HG03095 (cell line): ENCODE measurements around the gene IGSF1.

Experiments
- ATAC-seq: cut with Tn5 transposase; IDR thresholded peaks from one replicate; pipeline ENCODE4 v1.9.1; 2021; ENCODE audit warnings: moderate library complexity; ENCODE audit not compliant: unreplicated experiment

The IGSF1 gene, protein sequence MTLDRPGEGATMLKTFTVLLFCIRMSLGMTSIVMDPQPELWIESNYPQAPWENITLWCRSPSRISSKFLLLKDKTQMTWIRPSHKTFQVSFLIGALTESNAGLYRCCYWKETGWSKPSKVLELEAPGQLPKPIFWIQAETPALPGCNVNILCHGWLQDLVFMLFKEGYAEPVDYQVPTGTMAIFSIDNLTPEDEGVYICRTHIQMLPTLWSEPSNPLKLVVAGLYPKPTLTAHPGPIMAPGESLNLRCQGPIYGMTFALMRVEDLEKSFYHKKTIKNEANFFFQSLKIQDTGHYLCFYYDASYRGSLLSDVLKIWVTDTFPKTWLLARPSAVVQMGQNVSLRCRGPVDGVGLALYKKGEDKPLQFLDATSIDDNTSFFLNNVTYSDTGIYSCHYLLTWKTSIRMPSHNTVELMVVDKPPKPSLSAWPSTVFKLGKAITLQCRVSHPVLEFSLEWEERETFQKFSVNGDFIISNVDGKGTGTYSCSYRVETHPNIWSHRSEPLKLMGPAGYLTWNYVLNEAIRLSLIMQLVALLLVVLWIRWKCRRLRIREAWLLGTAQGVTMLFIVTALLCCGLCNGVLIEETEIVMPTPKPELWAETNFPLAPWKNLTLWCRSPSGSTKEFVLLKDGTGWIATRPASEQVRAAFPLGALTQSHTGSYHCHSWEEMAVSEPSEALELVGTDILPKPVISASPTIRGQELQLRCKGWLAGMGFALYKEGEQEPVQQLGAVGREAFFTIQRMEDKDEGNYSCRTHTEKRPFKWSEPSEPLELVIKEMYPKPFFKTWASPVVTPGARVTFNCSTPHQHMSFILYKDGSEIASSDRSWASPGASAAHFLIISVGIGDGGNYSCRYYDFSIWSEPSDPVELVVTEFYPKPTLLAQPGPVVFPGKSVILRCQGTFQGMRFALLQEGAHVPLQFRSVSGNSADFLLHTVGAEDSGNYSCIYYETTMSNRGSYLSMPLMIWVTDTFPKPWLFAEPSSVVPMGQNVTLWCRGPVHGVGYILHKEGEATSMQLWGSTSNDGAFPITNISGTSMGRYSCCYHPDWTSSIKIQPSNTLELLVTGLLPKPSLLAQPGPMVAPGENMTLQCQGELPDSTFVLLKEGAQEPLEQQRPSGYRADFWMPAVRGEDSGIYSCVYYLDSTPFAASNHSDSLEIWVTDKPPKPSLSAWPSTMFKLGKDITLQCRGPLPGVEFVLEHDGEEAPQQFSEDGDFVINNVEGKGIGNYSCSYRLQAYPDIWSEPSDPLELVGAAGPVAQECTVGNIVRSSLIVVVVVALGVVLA (N-terminal part only)

DNA sequence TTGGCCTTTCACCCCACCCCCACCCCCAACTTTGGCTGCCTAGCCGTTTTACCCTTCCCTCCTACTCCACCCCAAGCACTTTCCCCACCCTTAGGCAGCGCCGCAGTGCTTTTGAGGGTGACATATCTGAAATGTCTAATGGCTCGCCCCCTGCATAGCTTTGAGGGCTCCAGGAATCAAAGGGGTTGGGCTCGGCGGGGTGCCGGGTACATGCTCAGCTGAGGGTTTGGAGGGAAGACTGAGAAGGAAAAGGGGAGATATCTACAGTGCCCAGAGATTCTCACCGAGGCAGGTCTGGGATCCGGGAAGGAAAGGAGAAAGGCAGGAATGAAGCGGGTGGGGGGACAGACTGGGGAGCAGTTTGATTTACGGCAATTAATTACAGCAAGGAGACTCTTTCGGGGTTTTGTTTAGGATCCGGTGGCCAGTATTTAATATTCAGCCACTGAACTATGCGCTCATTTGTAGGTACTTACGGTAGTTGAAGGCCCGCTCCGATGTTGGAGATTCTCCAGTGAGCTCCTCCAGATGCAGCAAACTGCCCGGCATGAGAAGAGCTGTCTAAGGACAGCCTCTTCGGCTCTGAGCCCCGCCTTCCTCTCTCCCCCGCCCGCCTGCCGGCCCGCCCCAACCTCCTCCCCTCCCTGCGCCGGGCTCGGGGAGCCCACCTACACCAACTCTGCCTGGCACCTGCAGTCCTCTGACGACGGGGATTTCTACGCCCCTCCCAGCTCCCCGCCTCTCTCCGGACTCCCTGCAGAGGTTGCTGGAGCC is at the start of gene IGSF1:
IGSF1 (minus strand) TSS at position 569 of the 774 bp plus-strand sequence. CDS start 2,632 bp downstream, outside the sequence.
- no peak for ATAC-seq

DNA sequence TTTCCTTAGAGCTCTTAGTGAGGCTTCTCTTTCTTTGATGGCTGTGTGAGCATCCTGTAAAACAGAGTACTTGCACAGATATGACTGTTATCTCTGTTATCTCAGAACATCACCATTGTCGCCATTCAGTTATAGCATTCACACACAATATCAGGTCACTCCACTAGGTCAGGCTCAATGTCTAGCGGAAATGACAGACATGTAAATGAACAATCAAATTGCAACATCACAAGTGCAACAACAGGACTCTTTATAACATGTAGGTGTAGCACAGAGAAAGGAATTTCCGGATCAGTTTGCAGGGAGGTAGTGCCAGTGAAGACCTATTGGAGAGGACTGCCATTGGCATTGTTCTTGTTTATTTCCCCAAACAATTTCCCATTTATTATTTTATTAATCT is 43.2 kb upstream of the IGSF1 start:
- ATAC-seq = no peak

DNA sequence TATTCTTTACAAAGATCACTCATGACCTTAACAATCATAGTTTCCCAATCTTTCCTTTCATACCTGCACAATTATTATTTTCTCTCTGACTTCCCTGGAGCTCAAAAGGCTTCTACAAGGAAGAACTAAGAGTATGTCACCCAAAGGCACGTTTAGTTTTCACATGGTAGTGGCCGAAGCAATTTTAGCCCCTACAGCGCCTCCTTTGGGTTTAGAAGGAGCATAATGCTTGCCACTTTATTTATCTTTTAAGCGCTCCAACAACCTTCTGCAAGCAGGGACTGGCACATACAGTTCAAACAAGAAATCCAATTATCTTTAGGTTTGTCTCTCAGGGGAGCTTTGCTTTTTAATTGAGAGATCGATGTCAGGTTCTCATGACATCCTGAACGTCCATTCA is 42.0 kb upstream of the IGSF1 start:
- no peak for ATAC-seq

DNA sequence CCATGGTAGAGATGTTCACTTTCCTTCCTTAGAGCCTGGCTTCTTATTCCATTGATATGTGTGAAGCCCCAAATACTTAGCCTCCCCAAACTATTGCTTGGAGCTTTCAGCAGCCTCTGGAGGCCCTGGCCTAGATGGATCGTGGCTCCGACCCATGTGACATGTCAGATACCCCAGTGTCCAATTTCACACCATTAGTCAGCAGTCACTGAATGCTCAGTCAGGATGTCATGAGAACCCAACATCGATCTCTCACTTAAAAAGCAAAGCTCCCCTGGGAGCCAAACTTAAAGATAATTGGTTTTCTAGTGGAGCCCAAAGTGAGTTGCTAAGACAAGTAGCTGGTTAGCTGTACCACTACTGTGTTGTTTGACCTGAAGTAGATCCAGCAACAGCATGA is 41.6 kb upstream of the IGSF1 start:
- no peak for ATAC-seq

- ATAC-seq = no peak
Measured at GRCh38 chrX:131322651-131323050, 33.5 kb upstream of the IGSF1 start.

- no peak for ATAC-seq
Measured at GRCh38 chrX:131317326-131317725, 28.2 kb upstream of the IGSF1 start.

DNA sequence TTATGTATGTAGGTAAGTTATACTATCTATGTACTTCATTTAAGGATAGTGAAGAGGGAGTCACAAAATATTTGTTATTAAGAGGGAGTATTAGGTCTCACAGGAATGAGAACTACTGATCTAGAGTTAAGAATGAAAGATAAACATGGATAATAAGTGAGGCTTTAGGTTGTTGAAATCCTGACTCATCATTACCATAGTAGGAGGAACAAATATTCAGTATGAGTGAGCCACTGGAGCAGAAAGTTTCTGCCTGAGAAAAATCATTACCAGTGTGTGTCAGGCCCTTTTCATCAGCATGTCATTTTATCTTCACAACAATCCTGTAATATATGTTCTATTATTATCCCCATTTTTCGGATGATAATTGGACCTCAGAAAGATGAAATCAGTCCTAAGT is 27.2 kb upstream of the IGSF1 start:
- ATAC-seq = no peak

DNA sequence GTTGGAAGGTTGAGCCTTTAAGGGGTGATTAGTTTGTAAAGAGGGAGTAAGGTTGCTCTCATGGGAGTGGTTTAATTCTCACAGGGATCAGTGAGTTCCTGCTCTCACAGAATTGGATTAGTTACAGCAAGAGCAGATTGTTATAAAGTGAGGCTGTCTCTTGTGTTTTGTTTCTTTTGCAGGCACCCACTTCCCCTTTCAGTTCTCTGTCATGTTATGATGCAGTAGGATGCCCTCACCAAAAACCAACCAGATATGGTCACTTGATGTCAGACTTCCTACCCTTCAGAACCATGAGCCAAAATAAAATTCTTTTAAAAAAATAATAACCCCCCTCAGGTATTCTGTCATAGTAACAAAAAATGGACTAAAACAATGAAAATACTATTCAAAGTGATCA is 19.9 kb upstream of the IGSF1 start:
- ATAC-seq = no peak

- no peak for ATAC-seq
Measured at GRCh38 chrX:131306601-131307000, 17.5 kb upstream of the IGSF1 start.

GRCh38 chrX:131305926-131306325 is 16.8 kb upstream of the IGSF1 start:
- ATAC-seq = no peak

- ATAC-seq = no peak
Measured at GRCh38 chrX:131302701-131303100, 13.6 kb upstream of the IGSF1 start.

- no peak for ATAC-seq
Measured at GRCh38 chrX:131301155-131301554, 12.0 kb upstream of the IGSF1 start.

- no peak for ATAC-seq
Measured at GRCh38 chrX:131298846-131299245, 9.7 kb upstream of the IGSF1 start.

DNA sequence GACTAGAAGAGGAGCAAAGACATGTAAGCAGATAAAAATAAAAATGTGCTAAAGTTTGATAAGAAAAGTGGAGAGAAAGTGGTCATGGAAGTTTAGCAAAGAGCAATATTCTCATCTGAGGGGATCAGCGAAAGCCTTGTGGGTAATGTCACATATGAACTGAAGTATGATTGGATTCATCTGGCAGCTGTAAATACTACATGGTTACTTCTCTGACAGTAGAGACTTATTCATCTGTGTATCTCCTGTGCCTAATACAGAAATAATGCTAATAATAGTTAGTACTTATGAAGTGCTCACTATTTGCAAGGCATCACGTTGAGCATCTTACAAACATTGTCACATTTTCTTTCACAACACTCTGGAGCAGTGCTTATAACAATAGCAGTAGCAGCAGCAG is 8.9 kb upstream of the IGSF1 start:
- ATAC-seq = no peak

DNA sequence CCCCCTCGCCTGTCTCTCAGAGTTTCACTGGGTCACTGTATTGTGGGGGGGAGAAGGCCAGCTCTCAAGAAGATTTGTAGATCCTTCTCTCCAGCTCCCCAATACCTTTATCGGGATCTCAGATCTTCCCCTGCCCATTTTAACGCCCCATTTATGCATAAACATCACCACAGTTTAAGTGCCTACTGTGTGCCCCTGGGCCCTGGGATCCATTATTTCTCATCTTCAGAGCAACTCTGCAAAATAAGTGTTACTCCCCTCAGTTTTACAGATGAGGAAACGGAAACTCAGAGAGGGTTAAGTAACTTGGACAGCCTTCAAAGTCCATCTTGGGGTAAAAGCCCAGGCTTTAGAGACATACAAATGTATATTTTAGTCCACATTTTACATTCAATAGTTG is 421 bp upstream of the IGSF1 start:
- ATAC-seq = no peak

DNA sequence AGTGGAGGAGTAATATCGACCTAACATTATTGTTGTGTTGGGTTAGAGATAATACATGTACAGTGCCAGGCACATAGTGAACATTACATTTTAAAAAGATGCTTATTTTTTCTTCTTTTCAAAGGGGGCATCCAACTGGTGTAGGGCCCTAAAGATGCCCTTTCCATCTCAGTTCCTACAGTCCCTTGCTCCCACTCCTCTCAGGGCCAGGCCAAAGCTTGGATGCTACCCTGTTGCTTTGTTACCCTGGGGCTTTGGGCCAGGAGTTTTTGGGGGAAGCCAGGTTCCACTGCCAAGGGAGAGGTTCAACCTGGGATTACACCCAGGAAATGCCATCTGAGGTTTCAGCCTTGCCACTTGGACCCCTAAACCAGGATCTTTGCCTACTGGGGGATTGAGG is 918 bp downstream of the IGSF1 start:
- no peak for ATAC-seq

DNA sequence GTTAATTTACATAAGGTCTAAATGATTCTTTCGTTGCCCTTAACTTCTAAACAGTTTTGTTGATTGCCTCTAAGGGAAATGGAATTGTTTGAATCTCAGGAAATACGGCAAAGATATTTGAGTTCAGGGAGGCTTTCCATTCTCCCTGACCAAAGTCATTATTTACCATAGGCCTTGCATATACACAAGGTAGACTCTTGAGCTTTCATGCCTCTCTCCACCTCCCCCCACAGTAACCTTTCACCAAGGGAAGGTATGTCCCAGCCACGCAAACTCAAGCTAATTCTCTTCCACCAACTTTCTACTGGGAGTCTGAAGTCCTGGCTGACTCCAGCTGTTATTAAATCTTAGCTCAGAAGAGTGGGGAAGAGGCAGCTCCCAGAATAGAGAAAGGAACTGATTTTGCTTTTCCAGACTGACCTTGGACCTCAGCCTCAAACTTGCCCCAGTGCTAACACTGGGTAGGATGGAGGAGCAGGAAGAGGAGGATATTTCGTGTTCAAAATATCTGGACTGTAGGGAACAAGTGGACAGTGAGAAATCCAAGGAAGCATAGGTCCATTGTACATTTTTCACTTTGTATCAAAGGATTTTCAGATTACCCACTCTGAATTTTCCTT is 1.4 kb downstream of the IGSF1 start:
- ATAC-seq = no peak

GRCh38 chrX:131279617-131280016 is 9.5 kb downstream of the IGSF1 start:
- ATAC-seq = no peak

DNA sequence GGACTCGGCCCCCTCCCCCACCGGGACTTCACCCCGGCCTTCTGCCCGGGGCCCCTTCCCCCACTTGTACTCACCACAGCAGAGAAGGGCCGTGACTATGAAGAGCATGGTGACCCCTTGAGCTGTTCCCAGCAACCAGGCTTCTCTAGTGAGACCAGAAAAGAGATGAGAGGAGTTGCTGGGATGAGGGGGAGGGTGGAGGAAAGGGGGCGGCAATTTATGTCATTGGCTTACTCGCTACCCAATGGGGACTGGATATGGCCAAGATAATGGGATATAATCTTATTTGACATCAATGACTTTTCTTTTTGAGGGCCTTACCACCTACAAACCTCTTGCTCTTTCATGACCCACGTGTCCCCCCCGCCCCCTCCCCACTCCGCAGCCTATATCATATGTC is 9.9 kb downstream of the IGSF1 start:
- ATAC-seq = no peak

- ATAC-seq = no peak
Measured at GRCh38 chrX:131277543-131278136, 11.5 kb downstream of the IGSF1 start.
